GM18499 (cell line): ENCODE measurements around the gene EDDM13.
"Not testable (repeated sequence)": the region's sequence is repeated elsewhere in the genome, so short reads cannot be mapped to it uniquely, and the experiment has no call there.

Experiments used
- ATAC-seq: cut with Tn5 transposase; IDR thresholded peaks from one replicate; pipeline ENCODE4 v1.9.1; 2021; ENCODE audit warnings: moderate number of reproducible peaks; ENCODE audit not compliant: insufficient read depth, unreplicated experiment

The EDDM13 gene, protein sequence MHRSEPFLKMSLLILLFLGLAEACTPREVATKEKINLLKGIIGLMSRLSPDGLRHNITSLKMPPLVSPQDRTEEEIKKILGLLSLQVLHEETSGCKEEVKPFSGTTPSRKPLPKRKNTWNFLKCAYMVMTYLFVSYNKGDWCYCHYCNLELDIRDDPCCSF

DNA sequence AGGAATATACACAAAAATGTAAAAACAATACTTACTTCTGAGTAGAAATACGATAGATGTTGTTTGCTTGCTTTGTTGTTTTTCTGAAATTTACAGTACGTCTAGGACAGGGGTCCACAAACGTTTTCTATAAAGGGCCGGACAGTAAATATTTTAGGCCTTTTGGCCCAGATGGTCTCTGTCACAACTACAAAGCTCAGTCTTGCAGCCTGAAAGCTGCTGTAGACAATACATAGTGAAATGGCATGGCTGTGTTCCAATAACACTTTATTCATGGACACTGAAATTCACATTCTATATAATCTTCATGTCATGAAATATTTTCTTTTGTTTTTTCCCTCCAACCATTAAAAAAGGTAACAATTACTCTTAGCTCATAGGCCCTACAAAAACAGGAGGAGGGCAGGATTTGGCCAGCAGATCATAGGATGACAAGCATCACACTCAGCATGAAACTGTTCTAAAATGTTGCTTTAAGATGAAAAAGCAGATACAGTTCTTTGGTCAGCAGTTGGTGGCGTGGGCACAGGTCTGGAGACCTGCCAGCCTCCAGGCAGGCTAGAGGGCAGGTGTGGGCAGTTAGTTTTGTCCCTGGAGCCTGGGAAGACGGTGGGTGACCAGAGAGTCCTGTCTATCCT is at the start of gene EDDM13:
TSS of gene EDDM13 (plus strand) at position 588 of the 638 bp plus-strand sequence. CDS start 87 bp downstream, outside the sequence.
- no peak for ATAC-seq

DNA sequence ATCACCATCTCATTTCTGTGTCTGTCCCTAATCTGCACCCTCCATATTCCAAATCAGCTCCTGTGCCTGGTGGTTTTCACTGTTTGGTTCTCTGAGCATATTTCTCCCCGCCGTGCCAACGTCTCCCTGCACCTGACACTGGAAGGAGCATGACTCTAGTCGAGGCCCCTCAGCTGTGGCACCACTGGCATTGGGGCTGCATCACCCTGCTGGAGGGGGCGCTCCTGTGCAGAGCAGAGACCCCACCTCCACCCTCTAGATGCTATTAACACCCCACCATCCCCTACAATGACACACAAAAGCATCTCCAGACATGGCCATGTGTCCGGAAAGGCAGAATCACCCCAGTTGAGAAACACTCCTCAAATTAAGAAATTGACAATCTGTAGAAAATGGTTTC is 49.6 kb upstream of the EDDM13 start:
- no peak for ATAC-seq

DNA sequence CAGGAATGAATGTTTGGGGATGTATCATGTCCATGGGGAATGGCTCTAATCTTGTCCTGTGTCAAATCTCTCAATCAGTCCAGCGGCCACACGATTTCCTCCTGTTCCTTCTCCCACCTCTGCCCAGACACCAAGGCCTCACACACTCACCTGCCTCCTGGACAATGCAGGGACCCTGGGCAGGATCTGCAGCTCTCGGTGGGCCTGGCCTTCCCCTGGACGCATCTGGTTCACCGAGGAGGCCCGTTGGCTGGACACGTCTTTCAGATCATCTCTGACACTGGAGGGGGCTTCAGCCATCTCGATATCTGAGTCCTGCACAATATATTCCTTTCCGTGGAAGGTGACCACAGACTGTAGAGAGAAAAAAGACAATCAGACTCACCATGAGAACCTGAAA is 49.1 kb upstream of the EDDM13 start:
- ATAC-seq = no peak

DNA sequence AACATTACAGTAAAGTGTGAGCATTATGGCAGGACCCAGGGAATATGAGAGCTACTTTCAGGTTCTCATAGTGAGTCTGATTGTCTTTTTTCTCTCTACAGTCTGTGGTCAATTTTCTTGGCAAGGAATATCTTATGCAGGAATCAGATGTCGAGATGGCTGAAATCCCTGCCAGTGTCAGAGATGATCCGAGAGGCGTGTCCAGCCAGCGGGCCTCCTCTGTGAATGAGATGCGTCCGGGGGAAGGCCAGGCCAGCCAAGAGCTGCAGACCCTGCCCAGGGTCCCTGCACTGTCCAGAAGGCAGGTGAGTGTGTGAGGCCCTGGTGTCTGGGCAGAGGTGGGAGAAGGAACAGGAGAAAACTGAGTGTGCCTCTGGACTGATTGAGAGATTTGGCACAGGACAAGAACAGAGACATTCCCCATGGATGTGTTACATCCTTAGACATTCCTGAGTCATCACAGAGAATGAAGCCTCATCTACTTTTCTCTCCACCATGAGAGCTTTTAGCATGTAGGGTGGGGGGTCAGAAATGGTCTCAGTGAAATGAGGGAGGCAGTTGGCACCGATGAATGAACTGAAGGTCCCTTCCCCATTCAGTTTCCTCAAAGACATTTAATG is 27.3 kb upstream of the EDDM13 start:
- ATAC-seq = no peak

DNA sequence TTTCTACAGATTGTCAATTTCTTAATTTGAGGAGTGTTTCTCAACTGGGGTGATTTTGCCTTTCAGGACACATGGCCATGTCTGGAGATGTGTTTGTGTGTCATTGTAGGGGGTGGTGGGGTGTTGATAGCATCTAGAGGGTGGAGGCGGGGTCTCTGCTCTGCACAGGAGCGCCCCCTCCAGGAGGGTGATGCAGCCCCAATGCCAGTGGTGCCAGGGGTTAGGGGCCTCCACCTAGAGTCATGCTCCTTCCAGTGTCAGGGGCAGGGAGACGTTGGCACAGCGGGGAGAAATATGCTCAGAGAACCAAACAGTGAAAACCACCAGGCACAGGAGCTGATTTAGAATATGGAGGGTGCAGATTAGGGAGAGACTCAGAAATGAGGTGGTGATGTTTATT is 26.8 kb upstream of the EDDM13 start:
- not testable (repeated sequence) for ATAC-seq

DNA sequence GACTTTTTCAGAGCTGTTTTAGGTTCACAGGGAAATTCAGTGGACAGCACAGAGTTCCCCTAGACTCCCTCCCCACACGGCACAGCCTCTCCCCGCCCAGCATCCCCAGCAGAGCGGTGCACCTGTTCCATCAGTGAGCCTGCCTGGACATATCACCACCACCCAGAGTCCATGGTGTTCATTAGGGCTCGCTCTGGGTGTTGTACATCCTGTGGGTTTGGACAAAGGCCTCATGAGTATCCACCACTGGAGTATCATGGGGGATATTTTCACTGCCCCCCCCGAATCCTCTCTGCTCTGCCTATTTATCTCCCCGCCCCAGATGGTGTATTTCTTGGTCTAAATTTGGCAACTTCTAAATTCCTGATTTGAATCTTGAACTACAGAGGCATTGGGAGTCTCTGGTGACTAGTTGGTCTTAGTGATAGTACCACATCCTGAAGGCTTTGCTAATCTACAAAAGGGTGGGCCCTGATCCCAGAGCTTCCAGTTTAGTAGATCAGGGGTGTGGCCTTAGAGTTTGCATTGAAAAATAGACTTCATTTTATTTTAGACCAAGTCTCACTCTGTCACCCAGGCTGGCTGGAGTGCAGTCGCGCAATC is 23.7 kb upstream of the EDDM13 start:
- ATAC-seq = not testable (repeated sequence)

DNA sequence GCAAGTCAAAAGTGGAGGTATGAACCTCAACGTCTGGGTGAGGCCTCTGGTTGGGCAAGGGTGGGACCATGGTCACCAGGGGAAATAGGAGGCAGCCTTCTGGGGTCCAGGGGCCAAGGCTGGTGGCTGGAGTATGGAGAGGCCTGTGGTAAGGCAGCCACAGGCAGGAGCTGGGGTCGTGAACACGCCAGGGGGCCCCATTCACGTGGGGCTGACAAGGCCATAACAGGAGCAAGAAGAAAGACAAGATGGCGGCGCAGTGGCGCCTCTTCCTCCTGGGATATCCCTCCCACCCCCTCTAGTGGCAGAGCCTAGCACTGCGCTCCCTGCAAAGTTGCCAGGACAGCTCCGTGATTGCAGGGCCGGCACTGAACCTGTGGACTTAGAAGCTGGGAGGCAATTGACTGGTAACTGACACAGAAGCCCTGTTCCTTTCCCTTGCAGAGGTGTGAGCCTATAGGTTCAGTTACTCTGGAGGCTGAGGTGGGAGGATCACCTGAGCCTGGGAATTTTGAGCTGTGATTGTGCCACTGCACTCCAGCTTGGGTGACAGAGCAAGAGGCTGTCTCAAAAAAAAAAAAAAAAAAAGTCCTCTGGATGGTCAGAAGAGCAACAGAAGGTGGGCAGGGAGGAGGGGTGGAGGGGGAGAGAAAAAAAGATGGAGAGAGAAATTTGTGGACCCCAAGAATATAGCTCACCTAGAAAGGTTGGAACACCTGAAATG is 19.7 kb upstream of the EDDM13 start:
- ATAC-seq = no peak

DNA sequence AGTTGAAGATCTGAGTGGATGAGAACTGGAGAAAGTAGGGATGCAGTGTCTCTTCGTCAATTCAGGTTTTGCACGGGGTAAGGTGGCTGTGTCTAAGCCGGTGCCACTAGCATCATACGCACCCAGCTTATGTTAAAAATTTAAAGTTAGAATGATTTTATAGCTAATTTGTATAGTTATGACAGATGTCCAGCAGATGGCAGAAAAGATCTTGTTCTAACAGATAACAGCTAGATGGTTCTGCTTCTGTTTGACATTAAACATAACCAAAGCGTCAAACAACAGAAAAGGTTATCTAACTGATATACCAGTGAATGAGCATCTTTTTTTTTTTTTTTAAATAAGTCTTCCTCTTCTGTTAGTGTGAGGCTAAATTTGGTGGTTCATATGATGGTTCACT is 18.8 kb upstream of the EDDM13 start:
- no peak for ATAC-seq

DNA sequence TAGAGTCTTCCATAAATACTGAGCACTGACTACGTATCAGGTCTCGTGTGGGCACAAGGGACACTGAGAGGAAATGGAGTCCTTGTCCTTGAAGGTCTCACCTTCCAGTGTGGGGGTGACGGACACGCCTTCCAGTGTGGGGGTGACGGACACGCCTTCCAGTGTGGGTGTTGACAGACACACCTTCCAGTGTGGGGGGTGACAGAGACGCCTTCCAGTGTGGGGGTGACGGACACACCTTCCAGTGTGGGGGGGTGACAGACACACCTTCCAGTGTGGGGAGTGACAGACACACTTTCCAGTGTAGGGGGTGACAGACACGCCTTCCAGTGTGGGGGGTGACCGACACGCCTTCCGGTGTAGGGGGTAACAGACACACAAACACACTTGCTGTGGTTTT is 14.3 kb upstream of the EDDM13 start:
- ATAC-seq = no peak

DNA sequence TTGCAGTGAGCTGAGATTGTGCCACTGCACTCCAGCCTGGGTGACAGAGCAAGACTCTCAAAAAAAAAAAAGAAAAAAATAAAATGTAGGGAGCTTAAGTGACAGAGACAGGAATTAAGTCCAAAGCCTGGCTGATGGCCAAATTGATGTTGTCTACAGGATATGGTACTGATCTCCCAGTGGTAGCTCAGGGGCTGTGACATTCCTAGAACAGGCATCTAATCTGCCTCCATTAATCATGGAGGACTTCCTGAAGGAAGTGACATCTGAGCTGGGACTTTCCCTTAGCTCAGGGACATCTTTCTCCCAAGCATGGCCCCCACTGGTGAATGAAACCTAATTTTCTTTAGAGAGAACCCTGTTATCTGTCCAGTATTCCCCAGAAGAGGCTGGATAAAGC is 11.4 kb upstream of the EDDM13 start:
- ATAC-seq = no peak

DNA sequence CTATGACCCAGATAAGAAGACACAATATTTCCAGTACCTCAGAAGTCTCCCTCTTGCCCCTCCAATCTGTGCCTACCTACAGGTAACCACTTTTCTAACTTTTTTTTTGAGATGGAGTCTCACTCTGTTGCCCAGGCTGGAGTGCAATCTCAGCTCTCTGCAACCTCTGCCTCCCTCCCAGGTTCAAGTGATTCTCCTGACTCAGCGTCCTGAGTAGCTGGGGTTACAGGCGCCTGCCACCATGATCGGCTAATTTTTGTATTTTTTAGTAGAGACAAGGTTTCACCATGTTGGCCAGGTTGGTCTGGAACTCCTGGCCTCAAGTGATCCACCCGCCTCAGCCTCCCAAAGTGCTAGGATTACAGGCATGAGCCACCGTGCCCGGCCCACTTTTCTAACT is 10.6 kb upstream of the EDDM13 start:
- ATAC-seq = not testable (repeated sequence)

DNA sequence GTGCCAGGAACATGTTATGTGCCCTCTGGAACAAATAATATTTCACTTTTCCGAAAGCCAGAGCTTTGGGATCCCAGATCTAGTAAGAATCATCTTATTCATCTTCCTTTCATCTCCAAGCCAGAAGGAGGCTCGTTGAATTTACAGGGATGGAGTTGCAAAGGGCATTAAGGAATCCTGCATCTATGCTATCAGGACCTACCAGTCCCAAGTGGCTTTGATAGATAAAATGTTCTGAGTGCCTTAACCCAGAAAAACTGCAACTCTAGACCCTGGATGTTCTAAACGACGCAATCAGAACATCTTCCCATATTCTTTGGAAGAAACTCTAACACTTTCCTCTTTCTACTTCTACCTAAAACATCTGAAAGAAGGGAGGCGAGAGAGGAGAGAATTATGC is 9.2 kb upstream of the EDDM13 start:
- ATAC-seq = no peak

DNA sequence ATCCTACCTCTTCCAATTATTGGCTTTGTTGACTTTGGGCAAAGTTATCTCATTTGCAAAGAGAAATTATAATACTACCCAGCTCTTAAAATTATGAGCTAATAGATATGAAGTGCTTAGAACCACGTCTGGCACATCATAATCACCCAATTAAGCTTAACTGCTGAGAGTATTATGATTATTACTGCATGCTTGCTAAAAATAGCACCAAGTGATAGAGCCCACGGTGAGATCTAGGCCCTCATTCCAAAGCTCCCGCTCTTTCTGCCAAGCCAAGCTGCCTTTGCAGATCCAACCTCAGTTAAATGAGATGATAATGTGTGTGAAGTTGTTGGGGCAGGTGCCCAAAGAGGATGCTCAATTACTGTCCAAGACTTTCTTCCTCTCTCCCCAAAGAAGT is 6.5 kb upstream of the EDDM13 start:
- no peak for ATAC-seq

DNA sequence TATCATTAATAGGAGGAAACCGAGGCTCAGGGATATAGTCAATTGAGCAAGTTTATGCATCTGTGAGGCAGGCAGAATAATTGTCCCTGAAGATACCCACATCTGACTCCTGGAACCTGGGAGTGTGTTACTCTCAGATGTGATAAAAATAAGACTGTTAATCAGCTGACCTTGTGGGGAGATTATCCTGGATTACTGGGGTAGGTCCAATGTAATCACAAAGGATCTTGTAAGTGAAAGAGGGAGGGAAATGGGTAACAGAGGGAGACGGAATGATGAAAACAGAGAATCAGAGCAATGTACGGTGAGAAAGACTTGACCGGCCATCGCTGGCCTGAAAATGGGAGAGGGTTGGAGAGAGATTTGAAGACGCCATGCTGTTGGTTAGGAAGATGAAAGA is 3.2 kb upstream of the EDDM13 start:
- no peak for ATAC-seq

DNA sequence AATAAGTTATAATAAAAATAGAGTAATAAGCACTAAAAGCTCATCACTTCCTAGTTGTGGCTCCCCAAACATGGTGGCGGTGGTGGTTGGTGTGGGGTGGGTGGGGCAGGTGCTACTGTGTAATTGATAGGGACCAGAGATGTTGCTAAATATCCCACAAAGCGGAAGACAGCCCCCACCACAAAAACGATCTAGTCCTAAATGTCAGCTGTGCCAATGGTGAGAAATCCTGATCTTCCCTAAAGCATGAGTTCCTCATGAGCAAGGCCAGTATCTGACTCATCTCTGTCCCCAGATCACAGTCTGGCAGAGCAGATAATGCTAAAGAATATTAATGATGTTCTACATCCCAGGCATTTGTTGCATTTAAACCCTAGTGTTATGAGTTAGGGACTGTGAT is 1.9 kb upstream of the EDDM13 start:
- no peak for ATAC-seq

DNA sequence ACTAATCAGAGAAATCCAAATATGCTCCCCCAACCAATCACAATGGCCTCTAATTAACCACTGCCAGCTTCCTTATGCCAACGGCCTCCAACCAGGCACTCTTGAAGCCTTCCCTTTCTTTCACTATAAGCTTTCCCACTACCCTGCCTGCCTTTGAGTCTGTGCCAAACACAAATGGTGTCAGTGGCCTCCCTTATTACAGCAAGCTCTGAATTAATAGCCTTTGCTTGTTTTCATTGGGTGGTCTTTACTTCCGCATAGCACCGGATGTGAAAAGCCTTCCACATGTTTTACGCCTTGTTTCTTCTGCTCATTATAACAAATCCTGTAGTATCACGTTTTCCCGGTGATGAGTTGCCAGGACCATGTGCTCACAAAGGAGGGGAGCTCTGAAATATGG is 1.4 kb upstream of the EDDM13 start:
- no peak for ATAC-seq

DNA sequence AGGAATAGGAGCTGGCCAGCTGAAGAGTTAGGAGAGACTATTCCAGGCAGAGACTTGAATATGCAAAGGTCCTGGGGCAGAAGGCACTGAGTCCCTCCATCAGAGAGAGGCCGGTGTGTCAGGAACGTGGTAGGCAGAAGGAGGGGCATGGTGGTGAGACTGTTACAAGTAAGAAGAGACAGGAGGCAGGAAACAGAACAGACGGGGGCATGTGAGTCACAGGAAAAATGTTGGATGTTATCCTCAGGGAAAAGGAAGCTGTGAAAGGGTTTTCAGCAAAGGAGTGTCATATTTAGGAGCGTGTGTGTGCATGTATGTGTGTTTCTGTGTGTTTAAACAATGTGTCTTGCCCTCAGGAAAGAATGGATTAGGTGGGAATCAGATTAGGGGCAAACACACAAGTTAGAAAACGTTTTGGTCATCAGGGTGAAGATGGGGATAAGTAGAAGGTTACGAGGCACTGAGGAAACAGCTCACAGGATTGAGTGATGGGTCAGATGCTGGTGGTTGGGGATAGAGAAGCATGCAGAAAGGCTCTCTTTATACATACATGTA is 1.1 kb downstream of the EDDM13 start:
- no peak for ATAC-seq

DNA sequence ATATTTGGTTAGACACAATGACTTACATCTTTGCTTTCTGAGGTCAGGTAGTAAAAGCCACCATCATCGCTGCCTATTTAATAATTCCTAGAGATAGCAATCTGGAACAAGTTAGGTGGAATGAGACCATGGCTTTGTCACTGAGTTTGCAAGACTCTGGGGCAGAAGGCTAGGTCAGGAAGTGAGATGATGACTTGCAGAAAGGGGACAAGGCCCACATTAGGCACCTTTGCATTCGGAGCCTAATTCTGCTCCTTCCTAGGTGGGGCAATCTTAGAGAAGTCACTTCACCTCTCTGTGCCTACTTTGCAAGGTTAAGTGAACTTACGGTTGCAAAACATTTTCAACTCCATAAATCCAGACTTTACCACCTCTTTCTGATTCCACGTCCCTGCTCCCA is 10.3 kb downstream of the EDDM13 start:
- no peak for ATAC-seq

DNA sequence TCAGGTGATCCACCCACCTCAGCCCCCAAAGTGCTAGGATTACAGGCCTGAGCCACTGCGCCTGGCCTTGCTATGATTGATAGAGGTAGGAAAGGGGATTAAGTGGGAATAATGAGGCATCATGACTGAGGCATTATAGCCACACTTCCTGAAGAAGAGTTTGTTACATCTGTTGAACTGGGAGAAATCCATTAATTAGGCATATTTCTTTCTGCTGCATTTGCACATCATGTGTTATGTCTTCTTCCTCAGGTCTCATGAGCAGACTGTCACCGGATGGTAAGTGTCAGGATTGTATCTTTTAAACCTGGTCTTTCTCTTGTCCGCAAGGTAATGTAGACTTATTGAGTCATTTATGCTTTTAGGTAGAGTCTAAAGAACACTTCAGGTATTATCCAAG is 12.2 kb downstream of the EDDM13 start:
- ATAC-seq = no peak

DNA sequence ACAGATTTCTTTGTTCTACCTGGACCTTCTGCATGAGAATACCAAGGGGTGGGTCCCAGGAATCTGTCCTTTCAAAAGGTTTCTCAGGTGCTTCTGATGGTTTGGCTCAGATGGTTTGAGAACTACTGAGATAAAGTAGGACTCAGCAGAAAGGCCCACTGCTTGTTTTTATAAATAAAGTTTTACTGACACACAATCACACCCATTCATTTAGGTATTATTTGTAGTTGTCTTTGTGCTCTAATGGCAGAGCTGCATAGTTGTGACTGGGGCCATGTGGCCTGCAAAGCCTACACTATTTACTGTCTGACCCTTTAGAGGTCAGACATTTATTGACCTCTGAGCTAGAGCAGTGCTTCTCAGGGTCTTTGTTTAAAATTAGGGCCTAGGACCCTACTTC is 17.6 kb downstream of the EDDM13 start:
- ATAC-seq = no peak

DNA sequence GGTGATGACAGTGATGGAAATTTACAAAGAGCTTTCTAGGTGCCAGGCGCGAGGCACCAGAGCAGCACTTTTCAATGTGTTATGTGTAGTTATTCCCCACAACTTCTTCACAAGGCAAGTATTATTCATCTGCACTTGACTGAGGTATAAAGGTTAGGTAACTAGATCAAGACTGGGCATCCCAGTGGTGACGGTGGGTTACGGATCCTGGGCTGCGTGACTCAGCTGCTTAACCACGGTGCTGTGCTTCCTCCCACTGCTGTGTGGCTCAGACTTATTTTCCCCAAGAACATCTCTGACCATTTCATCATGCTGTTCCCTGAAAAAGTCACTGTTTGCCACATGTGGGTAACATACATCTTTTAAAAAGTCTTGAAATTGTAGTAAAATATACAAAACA is 19.3 kb downstream of the EDDM13 start:
- no peak for ATAC-seq
